GM19467 (cell line): ENCODE measurements around the gene RBM8A.
"Not testable (repeated sequence)": the region's sequence is repeated elsewhere in the genome, so short reads cannot be mapped to it uniquely, and the experiment has no call there.

ENCODE experiments used
- ATAC-seq: cut with Tn5 transposase; IDR thresholded peaks from one replicate; pipeline ENCODE4 v1.9.1; 2021; ENCODE audit warnings: mild to moderate bottlenecking, moderate library complexity; ENCODE audit not compliant: unreplicated experiment

The RBM8A gene

GRCh38 chr1:145956781-145957442 is 29.6 kb upstream of the RBM8A start:
- no peak for ATAC-seq

DNA sequence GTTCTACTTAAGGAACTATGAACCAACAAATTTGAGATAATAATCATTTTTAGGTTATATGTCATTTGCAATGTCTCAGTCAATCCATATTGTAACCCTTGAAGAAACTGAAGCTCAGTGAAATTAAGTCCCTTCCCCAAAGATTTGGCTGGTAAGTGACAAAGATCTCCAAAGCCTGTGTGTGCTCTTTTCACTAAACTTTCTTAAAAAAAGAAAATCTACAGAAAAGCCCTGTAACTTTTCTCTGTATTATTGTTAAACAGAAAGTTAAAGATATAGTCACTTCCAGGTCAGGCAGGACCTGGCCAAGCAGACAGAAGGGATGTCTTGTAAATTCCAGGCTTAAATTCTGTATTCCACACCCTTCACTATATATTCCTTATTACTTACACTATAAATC is 29.1 kb upstream of the RBM8A start:
- no peak for ATAC-seq

DNA sequence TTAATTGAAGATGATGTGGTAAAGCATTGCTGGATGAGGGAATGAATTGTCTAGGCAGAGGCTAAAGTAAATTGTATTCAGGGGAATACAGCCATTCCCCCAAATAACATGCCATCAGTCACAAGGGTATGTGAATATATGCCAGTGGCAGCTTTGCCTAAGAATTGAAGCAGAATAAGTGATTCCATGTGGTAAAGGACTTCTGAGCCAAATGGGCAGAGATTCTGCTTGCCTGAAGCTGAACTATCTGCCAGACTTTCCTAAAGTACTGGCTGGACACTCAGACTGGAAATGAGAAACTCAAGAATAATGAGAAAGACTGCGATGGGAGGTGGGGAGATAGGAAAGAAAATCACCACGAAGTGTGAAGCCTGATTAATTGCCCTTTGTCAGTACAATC is 28.2 kb upstream of the RBM8A start:
- ATAC-seq = no peak

DNA sequence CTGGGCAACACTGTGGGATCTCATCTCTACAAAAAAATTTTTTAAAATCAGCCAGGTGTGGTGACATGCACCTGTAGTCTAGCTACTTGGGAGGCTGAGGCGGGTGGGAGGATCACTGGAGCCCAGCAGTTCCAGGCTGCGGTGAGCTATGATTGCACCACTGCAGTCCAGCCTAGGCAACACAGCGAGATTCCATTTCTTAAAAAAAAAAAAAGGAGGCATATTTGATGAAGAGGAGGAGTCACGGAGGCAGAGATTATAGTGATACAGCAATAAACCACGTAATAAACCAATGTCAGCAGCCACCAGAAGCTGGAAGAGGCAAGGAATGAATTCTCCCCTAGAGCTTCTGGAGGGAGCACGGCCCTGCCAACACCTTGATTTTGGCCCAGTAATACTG is 26.6 kb upstream of the RBM8A start:
- ATAC-seq = no peak

DNA sequence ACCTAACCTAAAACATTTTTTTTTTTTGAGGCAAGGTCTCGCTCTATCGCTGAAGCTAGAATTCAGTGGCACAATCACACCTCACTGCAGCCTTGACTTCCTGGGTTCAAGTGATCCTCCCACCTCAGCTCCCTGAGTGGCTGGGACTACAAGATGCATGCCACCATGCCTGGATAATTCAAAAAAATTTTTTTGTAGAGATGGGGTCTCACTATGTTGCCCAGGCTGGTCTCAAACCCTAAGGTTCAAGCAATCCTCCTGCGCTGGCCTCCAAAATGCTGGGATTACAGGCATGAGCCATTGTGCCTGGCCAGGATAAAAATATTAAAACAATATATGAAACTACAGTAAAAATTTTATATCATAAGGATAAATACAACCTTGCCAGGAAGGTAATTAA is 25.6 kb upstream of the RBM8A start:
- no peak for ATAC-seq

DNA sequence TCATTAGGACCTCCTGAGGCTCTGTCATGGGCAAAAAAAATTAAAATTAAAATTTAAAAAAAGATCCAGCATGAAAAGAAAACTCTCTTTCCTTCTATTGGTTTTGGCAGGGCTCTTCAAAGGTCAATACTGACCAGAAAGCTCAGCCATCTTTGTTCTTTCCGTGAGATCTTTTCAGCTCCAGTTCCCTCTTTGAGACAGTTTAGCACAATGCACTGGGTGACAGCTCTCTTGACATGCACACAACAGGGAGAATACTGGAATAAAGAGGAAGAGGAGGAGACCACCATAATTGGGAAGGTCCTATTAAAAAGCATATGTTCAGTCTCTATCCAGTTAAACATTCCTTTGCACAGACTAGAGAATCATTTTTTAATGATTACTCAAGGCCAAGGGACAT is 24.2 kb upstream of the RBM8A start:
- ATAC-seq = no peak

DNA sequence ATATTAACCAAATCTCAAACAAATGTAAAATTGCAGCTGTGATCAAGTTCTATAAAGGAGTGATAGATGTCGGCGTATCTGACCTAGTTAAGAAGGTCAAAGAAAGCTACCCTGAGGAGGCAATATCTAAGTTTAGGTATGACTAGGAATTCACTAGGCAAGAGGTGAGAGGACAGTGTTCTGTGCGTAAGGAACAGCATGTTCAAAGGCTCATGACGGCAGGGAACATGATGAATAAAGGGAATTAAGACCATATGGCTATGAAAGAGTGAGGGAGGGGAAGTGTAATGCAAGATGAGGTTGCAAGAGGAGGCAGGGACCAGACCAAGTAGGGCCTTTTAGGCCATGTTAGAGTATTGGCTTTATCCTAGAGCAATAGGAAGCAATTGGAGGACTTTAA is 21.9 kb upstream of the RBM8A start:
- ATAC-seq = no peak

- ATAC-seq = no peak
Observed at GRCh38 chr1:145947551-145947950, 20.3 kb upstream of the RBM8A start.

GRCh38 chr1:145946477-145946986 is 19.2 kb upstream of the RBM8A start:
- ATAC-seq = no peak

DNA sequence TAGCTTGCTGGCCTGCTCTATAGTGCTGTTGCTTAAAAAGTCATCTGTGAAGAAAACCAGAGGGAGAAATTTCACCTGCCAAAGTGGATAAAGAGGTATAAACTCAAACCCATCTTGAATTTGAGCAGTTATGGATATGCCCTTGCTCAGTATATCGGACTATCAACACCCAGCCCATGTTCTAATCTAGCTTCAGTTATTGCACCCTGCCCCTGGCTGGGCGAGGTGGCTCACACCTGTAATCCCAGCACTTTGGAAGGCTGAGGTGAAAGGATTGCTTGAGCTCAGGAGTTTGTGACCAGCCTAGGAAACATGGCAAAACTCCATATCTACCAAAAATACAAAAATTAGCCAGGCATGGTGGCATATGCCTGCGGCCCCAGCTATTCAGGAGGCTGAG is 17.2 kb upstream of the RBM8A start:
- no peak for ATAC-seq

- no peak for ATAC-seq
Observed at GRCh38 chr1:145942871-145943270, 15.6 kb upstream of the RBM8A start.

- ATAC-seq = no peak
Observed at GRCh38 chr1:145942405-145942804, 15.1 kb upstream of the RBM8A start.

DNA sequence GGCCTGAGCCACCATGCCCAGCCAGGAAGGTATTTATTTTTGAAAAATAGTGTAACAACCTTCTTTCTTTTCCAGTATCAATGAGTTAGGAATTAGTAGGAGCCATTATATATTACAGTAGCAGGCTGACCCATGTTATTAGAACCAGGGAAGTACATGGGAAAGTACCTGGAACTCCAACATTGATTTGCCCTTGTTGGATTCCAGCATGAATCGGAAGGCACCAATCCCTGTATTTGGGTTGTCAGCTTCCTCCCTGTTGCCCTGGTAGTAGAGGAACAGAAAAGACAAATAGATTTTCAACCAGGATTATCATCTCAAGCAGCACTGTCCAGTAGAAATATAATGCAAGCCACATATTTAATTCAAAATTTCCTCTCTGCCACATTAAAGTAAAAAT is 10.2 kb upstream of the RBM8A start:
- no peak for ATAC-seq

DNA sequence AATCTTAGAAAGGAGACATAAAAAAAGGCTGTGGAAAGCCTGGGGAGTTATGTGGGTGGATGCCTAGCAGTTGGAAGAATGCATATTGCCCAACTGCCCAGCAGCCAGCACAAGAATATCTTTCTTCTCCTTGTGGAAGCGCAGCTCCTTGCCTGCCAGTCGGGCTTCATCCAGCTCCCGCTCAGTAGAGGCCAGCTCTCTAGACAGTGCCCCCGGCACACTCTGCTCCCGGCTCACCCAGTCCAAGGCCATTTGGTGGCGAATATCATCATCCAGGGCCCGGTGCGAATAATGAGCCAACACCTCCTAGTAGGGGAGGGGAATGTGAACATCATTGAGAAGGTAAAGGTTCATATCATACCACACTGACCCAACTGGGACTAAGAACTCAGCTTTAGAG is 9.0 kb upstream of the RBM8A start:
- ATAC-seq = no peak

- ATAC-seq = no peak
Observed at GRCh38 chr1:145935708-145936107, 8.4 kb upstream of the RBM8A start.

GRCh38 chr1:145932522-145933009 is 5.3 kb upstream of the RBM8A start:
- ATAC-seq = not testable (repeated sequence)

GRCh38 chr1:145927916-145928643 is 796 bp upstream of the RBM8A start:
- no peak for ATAC-seq

DNA sequence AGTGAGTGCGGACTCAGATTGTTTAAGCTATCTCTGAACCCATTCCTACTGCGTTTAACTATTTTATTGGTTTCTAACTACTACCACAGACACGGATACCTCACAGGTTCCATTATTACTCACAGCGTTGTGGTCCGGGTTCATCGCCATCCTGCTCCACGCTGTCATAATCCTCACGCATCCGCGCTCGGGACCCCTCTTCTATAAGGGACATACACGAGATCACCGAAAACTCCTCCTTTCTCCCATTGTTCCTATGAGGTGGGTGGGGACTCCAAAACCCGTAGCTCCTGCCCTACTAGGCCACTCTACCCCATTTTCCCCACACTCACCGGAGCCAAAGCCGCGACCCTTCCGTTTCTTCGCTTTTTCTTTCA is 610 bp downstream of the RBM8A start:
- ATAC-seq = no peak

- ATAC-seq = no peak
Observed at GRCh38 chr1:145922266-145922665, 5.0 kb downstream of the RBM8A start.

DNA sequence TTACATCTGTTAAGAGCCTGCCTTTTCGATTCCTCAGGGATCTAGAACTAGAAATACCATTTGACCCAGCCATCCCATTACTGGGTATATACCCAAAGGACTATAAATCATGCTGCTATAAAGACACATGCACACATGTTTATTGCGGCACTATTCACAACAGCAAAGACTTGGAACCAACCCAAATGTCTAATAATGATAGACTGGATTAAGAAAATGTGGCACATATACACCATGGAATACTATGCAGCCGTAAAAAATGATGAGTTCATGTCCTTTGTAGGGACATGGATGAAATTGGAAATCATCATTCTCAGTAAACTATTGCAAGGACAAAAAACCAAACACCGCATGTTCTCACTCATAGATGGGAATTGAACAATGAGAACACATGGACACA is 7.0 kb downstream of the RBM8A start:
- not testable (repeated sequence) for ATAC-seq

- ATAC-seq = peak; percentile 61
Observed at GRCh38 chr1:145918992-145919939, 8.0 kb downstream of the RBM8A start.
